Activated naive CD4-positive, alpha-beta T cell treated with anti-CD3 and anti-CD28 coated beads, Interleukin-2, amount 10 ng/mL, durations not matched to agents 7 days and 5 days (primary cell): ENCODE measurements around the gene RAX2.

Experiments used
- CTCF ChIA-PET: fragments of 350-600 bp; sonication (Branson Sonifier 250); formaldehyde crosslinking; loops from one replicate; lab custom pipeline; 2021; ENCODE audit warnings: antibody characterized with exemption; lab: Charles Lee
- DNase-seq: peaks from one replicate; pipeline ENCODE4 v3.0.0-alpha.2; 2020
- H3K27ac Mint-ChIP-seq: one replicate; pipeline ENCODE4 v1.8.0; 2021; ENCODE audit warnings: mild to moderate bottlenecking, moderate library complexity, mixed read lengths
- H3K27me3 Mint-ChIP-seq: one replicate; pipeline ENCODE4 v1.8.0; 2021; ENCODE audit warnings: mild to moderate bottlenecking, mixed read lengths
- H3K36me3 Mint-ChIP-seq: one replicate; pipeline ENCODE4 v1.8.0; 2021; ENCODE audit warnings: mixed read lengths
- H3K4me1 Mint-ChIP-seq: one replicate; pipeline ENCODE4 v1.8.0; 2021; ENCODE audit warnings: mixed read lengths
- H3K4me3 Mint-ChIP-seq: one replicate; pipeline ENCODE4 v1.8.0; 2021; ENCODE audit warnings: mild to moderate bottlenecking, moderate library complexity, mixed read lengths
- H3K9me3 Mint-ChIP-seq: one replicate; pipeline ENCODE4 v1.8.0; 2021; ENCODE audit warnings: mixed read lengths

The RAX2 gene

GRCh38 chr19:3778899-3779723 lies 7.1 kb upstream of the RAX2 start:
- no peak overlapping the region for H3K4me3 Mint-ChIP-seq
- H3K36me3 Mint-ChIP-seq = peaks cover 27% of the 10 kb centered on the region
- H3K9me3 Mint-ChIP-seq = peaks cover 20% of the 10 kb centered on the region
- peaks cover 6% of the 10 kb centered on the region for H3K4me1 Mint-ChIP-seq
- no peak overlapping the region for H3K27ac Mint-ChIP-seq
- DNase-seq = no peak
- CTCF ChIA-PET = interaction anchor here (1.0 kb wide), 1 partner anchor 19 kb away, joined by 3 read pairs; no protein-coding TSS in a partner anchor
- peaks cover 3% of the 10 kb centered on the region for H3K27me3 Mint-ChIP-seq

- Mint-ChIP-seq H3K4me1 (peaks cover 4% of the 10 kb centered on the region), H3K27me3 (peaks cover 3% of the 10 kb centered on the region), H3K4me3 (no peak overlapping the region), H3K9me3 (peaks cover 20% of the 10 kb centered on the region), H3K27ac (no peak overlapping the region), H3K36me3 (peaks cover 24% of the 10 kb centered on the region)
- DNase-seq = no peak
- CTCF ChIA-PET = no interaction called here
Observed at GRCh38 chr19:3778104-3778867, 6.3 kb upstream of the RAX2 start.

- no peak for DNase-seq
- no peaks in the 10 kb centered on the region for H3K27me3 Mint-ChIP-seq
- CTCF ChIA-PET = no interaction called here
- H3K4me1 Mint-ChIP-seq = peaks cover 4% of the 10 kb centered on the region
- H3K9me3 Mint-ChIP-seq = peaks cover 8% of the 10 kb centered on the region
- peak overlapping the region; percentile 19 for H3K27ac Mint-ChIP-seq
- no peak overlapping the region for H3K4me3 Mint-ChIP-seq
- H3K36me3 Mint-ChIP-seq = peaks cover 8% of the 10 kb centered on the region
Observed at GRCh38 chr19:3776479-3777040, 4.5 kb upstream of the RAX2 start.

DNA sequence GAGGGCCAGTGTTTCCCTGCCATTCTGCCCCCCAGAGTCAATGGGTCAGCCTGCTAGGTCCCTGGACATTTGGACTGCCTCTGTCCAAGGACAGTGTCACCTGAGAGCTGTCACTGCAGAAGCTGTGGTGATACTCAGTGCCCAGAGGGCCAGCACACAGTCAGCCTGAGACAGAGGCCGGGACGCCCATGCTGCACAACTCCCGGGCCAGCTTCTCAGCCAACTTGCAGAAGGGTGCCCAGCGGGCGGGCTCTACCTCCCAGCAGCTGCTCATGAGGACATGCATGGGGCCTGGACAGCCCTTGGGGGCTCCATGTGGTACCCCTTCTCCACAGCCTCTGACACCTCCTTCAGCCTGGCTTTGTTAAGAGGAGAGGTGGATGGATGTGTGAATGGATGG lies 3.8 kb upstream of the RAX2 start:
- H3K4me1 Mint-ChIP-seq = no peaks in the 10 kb centered on the region
- H3K27me3 Mint-ChIP-seq = no peaks in the 10 kb centered on the region
- peaks cover 1% of the 10 kb centered on the region for H3K9me3 Mint-ChIP-seq
- H3K4me3 Mint-ChIP-seq = no peak overlapping the region
- peaks cover 1% of the 10 kb centered on the region for H3K36me3 Mint-ChIP-seq
- CTCF ChIA-PET = no interaction called here
- no peak overlapping the region for H3K27ac Mint-ChIP-seq
- no peak for DNase-seq

DNA sequence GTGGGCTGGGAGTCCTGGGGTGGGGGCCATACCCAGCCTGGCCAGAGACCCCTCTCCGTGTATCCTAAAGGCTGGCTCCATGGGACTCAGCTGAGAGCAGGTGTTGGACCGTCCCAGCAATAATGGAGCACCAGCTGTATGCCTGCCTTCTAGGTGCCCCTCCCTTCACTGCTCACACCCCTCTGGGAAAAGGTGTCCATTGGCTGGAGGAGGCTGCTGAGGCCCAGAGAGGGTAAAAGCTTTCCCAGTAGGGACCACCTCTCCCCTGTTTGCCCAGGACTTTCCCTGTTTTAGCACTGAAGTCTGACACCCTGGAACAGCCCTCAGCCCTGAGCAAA lies 3.3 kb upstream of the RAX2 start:
- H3K9me3 Mint-ChIP-seq = no peaks in the 10 kb centered on the region
- H3K4me1 Mint-ChIP-seq = no peaks in the 10 kb centered on the region
- H3K4me3 Mint-ChIP-seq = no peak overlapping the region
- no peak overlapping the region for H3K27ac Mint-ChIP-seq
- no peaks in the 10 kb centered on the region for H3K27me3 Mint-ChIP-seq
- H3K36me3 Mint-ChIP-seq = no peaks in the 10 kb centered on the region
- CTCF ChIA-PET = no interaction called here
- no peak for DNase-seq

DNA sequence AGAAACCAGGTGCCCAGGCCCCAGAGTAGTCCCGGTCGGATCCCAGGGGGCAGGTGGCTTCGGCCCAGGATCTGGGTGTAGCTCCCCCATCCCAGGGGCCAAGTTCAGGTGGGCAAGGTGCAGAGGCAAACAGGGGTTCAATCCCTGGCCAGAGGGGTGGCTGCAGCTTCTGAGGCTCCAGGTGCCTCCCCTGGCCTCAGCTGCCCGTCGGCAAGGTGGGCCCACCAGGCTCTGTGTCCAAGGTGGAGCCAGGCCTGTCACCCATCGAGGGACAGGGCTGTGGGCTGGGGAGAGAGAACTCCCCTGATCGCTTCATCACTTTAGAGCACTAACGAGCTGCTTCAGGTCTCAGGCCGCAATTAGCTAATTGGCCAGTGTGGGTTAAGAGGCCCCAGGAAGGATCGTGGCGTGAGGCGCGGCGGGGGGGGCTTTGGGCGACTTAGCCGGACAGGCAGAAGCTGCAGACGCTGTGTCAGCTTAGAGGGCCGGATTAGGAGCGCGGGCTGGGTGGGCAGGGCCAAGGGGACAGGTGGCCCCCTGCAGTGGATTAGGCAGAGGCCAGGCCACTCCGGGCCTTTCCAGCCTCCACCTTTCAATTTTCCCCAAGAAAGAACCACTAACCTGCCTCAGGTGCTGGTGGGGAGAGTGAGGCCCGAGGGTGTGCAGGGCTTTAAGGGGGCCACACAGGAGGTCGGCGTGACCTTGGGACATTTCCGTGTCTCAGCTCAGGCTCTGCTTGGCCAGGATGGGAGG lies 2.8 kb upstream of the RAX2 start:
- H3K4me1 Mint-ChIP-seq = no peaks in the 10 kb centered on the region
- H3K27me3 Mint-ChIP-seq = no peaks in the 10 kb centered on the region
- no peak overlapping the region for H3K27ac Mint-ChIP-seq
- CTCF ChIA-PET = no interaction called here
- no peaks in the 10 kb centered on the region for H3K9me3 Mint-ChIP-seq
- H3K36me3 Mint-ChIP-seq = peaks cover 2% of the 10 kb centered on the region
- DNase-seq = no peak
- no peak overlapping the region for H3K4me3 Mint-ChIP-seq

GRCh38 chr19:3773814-3774515 lies 1.9 kb upstream of the RAX2 start:
- Mint-ChIP-seq H3K27ac (no peak overlapping the region), H3K4me1 (peaks cover under 1% of the 10 kb centered on the region), H3K27me3 (no peaks in the 10 kb centered on the region), H3K36me3 (peaks cover 3% of the 10 kb centered on the region), H3K4me3 (no peak overlapping the region), H3K9me3 (no peaks in the 10 kb centered on the region)
- CTCF ChIA-PET = no interaction called here
- no peak for DNase-seq

DNA sequence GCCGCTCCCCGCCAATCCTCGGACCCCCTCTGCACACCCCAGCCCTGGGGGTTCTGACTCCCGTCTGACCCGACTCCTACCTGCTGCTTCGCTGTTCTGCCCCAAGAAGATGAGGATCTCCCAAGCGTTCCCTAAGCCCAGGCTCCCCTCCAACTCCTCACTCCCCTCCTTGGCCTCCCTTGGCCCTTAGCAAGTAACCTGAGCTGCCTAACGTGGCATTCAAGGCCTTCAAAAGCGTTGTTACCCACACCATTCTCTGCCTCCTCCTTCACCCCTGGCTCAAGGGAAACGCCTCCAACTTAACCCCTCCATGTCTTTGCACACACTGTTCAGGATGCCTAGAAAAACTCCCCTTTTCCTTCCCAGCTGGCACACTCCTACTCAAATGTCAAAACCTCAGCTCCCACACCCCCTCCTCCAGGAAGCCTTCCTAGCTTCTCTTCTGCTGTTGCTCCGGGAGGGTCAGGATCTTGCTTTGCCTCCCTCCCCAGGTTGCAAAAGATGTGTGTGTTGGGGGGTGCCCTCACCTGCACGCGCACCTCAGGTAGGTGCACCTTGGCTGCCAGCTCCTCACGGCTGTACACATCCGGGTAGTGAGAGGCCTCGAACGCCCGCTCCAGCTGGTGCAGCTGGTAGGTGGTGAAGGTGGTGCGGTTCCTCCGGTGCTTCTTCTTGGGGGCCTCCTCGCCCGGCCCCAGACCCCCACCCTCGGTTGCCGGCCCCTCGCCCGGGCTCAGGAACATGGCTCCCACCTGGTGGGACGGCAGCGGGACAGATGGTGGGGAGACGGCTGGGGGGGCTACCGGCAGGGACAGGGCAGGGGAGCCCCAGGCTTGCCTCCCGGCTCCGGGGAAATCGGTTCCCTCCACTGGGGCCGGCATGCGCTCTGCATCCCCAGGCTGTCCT lies 775 bp downstream of the RAX2 start:
- Mint-ChIP-seq H3K4me3 (no peak overlapping the region), H3K36me3 (peaks cover 13% of the 10 kb centered on the region), H3K27me3 (no peaks in the 10 kb centered on the region), H3K9me3 (no peaks in the 10 kb centered on the region), H3K27ac (no peak overlapping the region), H3K4me1 (peaks cover 14% of the 10 kb centered on the region)
- DNase-seq = no peak
- CTCF ChIA-PET = no interaction called here

DNA sequence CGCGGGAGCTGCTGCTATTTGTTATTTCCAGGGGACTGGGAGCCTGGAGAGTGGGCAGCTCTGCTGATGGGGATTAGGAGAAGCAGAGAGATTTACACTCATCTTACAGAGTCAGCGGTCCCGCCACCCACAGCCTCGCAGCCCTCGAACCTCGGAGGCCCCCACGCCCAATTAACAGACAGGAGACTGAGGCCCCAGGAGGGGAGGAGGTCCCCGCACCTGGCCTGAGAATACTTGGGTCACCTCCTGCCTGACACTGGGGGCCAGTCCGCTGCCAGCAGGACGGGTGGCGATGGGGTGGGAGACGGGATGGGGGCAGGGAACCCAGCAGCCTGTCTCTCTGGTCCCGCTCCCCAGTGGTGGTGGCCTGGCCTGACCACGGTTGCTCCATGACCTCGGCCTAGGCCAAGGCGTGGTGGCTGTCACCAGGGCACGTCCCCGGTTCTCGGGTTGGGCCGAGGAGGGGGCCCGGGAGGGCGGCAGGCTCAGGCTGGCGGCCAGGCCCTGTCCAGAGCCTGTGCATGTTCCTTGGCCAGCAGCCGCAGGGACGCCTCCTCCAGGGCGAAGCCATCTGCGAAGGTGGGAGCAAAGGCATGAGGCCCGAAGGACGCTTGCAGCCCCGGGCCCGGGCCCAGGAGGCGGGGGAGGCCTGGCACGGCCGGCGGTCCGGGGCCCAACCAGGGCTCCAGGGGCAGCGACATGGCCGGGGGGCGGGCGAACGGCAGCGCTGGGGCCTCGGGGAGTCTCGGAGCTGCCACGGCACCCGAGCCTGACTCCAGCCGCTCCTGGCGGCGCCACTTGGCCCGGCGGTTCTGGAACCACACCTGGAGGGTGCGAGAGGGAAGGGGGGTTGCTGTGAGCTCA lies 1.7 kb downstream of the RAX2 start:
- no peaks in the 10 kb centered on the region for H3K27me3 Mint-ChIP-seq
- CTCF ChIA-PET = no interaction called here
- no peak overlapping the region for H3K27ac Mint-ChIP-seq
- H3K4me3 Mint-ChIP-seq = no peak overlapping the region
- no peak for DNase-seq
- H3K4me1 Mint-ChIP-seq = peaks cover 16% of the 10 kb centered on the region
- H3K36me3 Mint-ChIP-seq = peaks cover 15% of the 10 kb centered on the region
- no peaks in the 10 kb centered on the region for H3K9me3 Mint-ChIP-seq

GRCh38 chr19:3769494-3769893 lies 2.5 kb downstream of the RAX2 start:
- Mint-ChIP-seq H3K36me3 (peaks cover 15% of the 10 kb centered on the region), H3K4me1 (peaks cover 16% of the 10 kb centered on the region), H3K27ac (no peak overlapping the region), H3K4me3 (no peak overlapping the region), H3K27me3 (no peaks in the 10 kb centered on the region), H3K9me3 (no peaks in the 10 kb centered on the region)
- CTCF ChIA-PET = no interaction called here
- DNase-seq = no peak

DNA sequence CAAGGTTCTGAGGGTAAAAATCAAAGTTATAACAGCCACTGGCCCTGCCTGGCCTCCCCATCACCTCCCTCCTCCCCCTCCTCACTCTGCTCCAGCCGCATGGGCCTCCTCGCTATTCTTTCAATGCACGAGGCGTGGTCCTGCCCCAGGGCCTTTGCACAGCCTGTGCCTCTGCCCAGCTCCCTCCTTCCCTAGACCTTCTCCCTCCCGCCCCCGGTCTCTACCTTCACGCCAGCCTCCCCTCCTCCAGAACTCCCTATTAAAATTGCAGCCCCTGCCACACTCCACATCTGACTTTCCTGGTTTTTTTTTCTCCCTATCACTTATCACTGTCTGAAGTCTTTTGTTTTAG lies 3.3 kb downstream of the RAX2 start:
- H3K27ac Mint-ChIP-seq = peak overlapping the region; percentile 67
- peaks cover 15% of the 10 kb centered on the region for H3K36me3 Mint-ChIP-seq
- DNase-seq = no peak
- CTCF ChIA-PET = no interaction called here
- peaks cover 16% of the 10 kb centered on the region for H3K4me1 Mint-ChIP-seq
- H3K9me3 Mint-ChIP-seq = no peaks in the 10 kb centered on the region
- no peak overlapping the region for H3K4me3 Mint-ChIP-seq
- H3K27me3 Mint-ChIP-seq = no peaks in the 10 kb centered on the region

- Mint-ChIP-seq H3K36me3 (peaks cover 16% of the 10 kb centered on the region), H3K4me3 (no peak overlapping the region), H3K4me1 (peaks cover 18% of the 10 kb centered on the region), H3K27ac (peak overlapping the region; percentile 14), H3K9me3 (no peaks in the 10 kb centered on the region), H3K27me3 (no peaks in the 10 kb centered on the region)
- DNase-seq = no peak
- CTCF ChIA-PET = interaction anchor here (0.7 to 0.9 kb wide), 2 partner anchors 15 to 50 kb away, joined by 3 read pairs; no protein-coding TSS in a partner anchor
Observed at GRCh38 chr19:3768015-3768747, 3.8 kb downstream of the RAX2 start.
